ENCODE data around the gene RPAP3. TPM values are rescaled to one million over a fixed set of nuclear protein-coding genes. Genes with fewer than 3 reads are reported as not detected.

Gene RPAP3
- total RNA-seq, 2 donors from 2014 or later: 6.0 to 6.9 TPM

DNA sequence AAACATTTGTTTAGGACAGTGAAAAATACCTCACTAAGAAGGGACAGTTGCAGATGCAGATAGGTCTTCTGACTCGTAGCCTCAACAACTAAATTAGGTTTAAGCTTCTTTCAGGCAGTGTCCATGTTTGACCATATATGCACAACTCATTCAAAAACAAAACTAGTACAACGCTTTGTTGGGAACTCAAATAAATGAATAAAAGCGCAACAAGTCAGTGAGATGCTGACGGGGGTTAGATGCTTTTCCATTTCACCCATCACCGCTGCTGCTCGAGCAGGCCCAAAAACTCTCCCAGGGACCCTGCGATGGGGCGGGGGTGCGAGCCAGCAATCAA lies 633 bp downstream of the RPAP3 start:
- intact Hi-C loops (cut with DNase I): no loop called here
- DNase-seq (no peak), ATAC-seq (no peak)
- Histone ChIP-seq H3K36me3 (replicated peaks in 1 of 2; ENCODE audit: insufficient read depth in 1 of 2, low read depth in 2 of 2) (peaks cover 0 to 3% of the 10 kb centered on the region in 2 donors), H3K27ac (peak overlapping the region; percentile 79 to 92 (median 88)), H3K9me3 (no peaks in the 10 kb centered on the region), H3K4me3 (peak overlapping the region; percentile 76 to 83), H3K4me1 (peaks cover 5% of the 10 kb centered on the region), H3K27me3 (no peaks in the 10 kb centered on the region)
- 1% methylated on average over 7 to 9 of the region's 9 CpGs for WGBS, 2 donors
- TF ChIP-seq, protein P1, sequence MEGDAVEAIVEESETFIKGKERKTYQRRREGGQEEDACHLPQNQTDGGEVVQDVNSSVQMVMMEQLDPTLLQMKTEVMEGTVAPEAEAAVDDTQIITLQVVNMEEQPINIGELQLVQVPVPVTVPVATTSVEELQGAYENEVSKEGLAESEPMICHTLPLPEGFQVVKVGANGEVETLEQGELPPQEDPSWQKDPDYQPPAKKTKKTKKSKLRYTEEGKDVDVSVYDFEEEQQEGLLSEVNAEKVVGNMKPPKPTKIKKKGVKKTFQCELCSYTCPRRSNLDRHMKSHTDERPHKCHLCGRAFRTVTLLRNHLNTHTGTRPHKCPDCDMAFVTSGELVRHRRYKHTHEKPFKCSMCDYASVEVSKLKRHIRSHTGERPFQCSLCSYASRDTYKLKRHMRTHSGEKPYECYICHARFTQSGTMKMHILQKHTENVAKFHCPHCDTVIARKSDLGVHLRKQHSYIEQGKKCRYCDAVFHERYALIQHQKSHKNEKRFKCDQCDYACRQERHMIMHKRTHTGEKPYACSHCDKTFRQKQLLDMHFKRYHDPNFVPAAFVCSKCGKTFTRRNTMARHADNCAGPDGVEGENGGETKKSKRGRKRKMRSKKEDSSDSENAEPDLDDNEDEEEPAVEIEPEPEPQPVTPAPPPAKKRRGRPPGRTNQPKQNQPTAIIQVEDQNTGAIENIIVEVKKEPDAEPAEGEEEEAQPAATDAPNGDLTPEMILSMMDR (IDR thresholded peaks at IDR 0.05): no peak
- no peak for TF ChIP-seq POLR2A (IDR thresholded peaks at IDR 0.05)

- H3K36me3 ChIP-seq (replicated peaks in 1 of 2; ENCODE audit: insufficient read depth in 1 of 2, low read depth in 2 of 2): peaks cover 0 to 3% of the 10 kb centered on the region in 2 donors
- peaks cover 5% of the 10 kb centered on the region for H3K4me1 ChIP-seq
- ATAC-seq: no peak
- H3K4me3 ChIP-seq: no peak overlapping the region
- intact Hi-C loops (cut with DNase I): no loop called here
- DNase-seq: no peak
- H3K9me3 ChIP-seq: no peaks in the 10 kb centered on the region
- no peak for TF ChIP-seq POLR2A (IDR thresholded peaks at IDR 0.05)
- TF ChIP-seq, protein P1 (IDR thresholded peaks at IDR 0.05): no peak
- no peaks in the 10 kb centered on the region for H3K27me3 ChIP-seq
- WGBS, 2 donors: 74 to 85% methylated on average over 6 to 9 of the region's 9 CpGs
- no peak overlapping the region for H3K27ac ChIP-seq
Measured at GRCh38 chr12:47704719-47705118, 1.1 kb downstream of the RPAP3 start.

GRCh38 chr12:47700263-47700662 lies 5.6 kb downstream of the RPAP3 start:
- DNase-seq: no peak
- Histone ChIP-seq H3K36me3 (replicated peaks in 1 of 2; ENCODE audit: insufficient read depth in 1 of 2, low read depth in 2 of 2) (peaks cover 0 to 3% of the 10 kb centered on the region in 2 donors), H3K4me3 (no peak overlapping the region), H3K27me3 (no peaks in the 10 kb centered on the region), H3K9me3 (no peaks in the 10 kb centered on the region), H3K27ac (no peak overlapping the region), H3K4me1 (no peaks in the 10 kb centered on the region)
- TF ChIP-seq, protein P1 (IDR thresholded peaks at IDR 0.05): no peak
- no peak for TF ChIP-seq POLR2A (IDR thresholded peaks at IDR 0.05)
- intact Hi-C loops (cut with DNase I): no loop called here
- no peak for ATAC-seq
- WGBS, 2 donors: 91 to 100% methylated on average over 2 of the region's 2 CpGs

- no peak for DNase-seq
- intact Hi-C loops (cut with DNase I): no loop called here
- Histone ChIP-seq H3K4me3 (no peak overlapping the region), H3K9me3 (no peaks in the 10 kb centered on the region), H3K27me3 (no peaks in the 10 kb centered on the region), H3K27ac (no peak overlapping the region), H3K36me3 (replicated peaks in 1 of 2; ENCODE audit: insufficient read depth in 1 of 2, low read depth in 2 of 2) (peaks cover 0 to 3% of the 10 kb centered on the region in 2 donors), H3K4me1 (no peaks in the 10 kb centered on the region)
- TF ChIP-seq, protein P1 (IDR thresholded peaks at IDR 0.05): no peak
- TF ChIP-seq POLR2A (IDR thresholded peaks at IDR 0.05): no peak
- WGBS, 2 donors: 91 to 92% methylated on average over 7 of the region's 7 CpGs
- no peak for ATAC-seq
Measured at GRCh38 chr12:47698631-47699030, 7.2 kb downstream of the RPAP3 start.

GRCh38 chr12:47698055-47698454 lies 7.8 kb downstream of the RPAP3 start:
- intact Hi-C loops (cut with DNase I): no loop called here
- Histone ChIP-seq H3K36me3 (replicated peaks in 1 of 2; ENCODE audit: insufficient read depth in 1 of 2, low read depth in 2 of 2) (peaks cover 0 to 3% of the 10 kb centered on the region in 2 donors), H3K27ac (no peak overlapping the region), H3K4me3 (no peak overlapping the region), H3K9me3 (no peaks in the 10 kb centered on the region), H3K27me3 (no peaks in the 10 kb centered on the region), H3K4me1 (no peaks in the 10 kb centered on the region)
- DNase-seq (no peak), ATAC-seq (no peak)
- 49 to 53% methylated on average over 4 of the region's 4 CpGs for WGBS, 2 donors
- TF ChIP-seq POLR2A (IDR thresholded peaks at IDR 0.05): no peak
- TF ChIP-seq, protein P1 (IDR thresholded peaks at IDR 0.05): no peak

Data from body of pancreas (tissue), 4 donors.